OCI-LY3 (cell line): ENCODE data around the gene FAM98A.

ENCODE experiments used
- CTCF ChIP-seq: fragments of 200-600, 300-600 bp; sonication (generic); IDR thresholded peaks from 2 replicates; pipeline ENCODE4 v1.5.1; 2014; ENCODE audit warnings: antibody characterized with exemption, low read length, low read depth
- EZH2phosphoT487 ChIP-seq: fragments of 200-600 bp; shearing (Covaris generic); IDR thresholded peaks from 2 replicates; pipeline ENCODE4 v1.6.1; 2018; ENCODE audit warnings: antibody characterized with exemption, mixed run types, low read depth

GRCh38 chr2:33559328-33559727 lies 39.8 kb downstream of the FAM98A start:
- TF ChIP-seq CTCF, result no peak
- no peak for TF ChIP-seq EZH2phosphoT487
